Measurements from ENCODE around the gene LRP3.

DNA sequence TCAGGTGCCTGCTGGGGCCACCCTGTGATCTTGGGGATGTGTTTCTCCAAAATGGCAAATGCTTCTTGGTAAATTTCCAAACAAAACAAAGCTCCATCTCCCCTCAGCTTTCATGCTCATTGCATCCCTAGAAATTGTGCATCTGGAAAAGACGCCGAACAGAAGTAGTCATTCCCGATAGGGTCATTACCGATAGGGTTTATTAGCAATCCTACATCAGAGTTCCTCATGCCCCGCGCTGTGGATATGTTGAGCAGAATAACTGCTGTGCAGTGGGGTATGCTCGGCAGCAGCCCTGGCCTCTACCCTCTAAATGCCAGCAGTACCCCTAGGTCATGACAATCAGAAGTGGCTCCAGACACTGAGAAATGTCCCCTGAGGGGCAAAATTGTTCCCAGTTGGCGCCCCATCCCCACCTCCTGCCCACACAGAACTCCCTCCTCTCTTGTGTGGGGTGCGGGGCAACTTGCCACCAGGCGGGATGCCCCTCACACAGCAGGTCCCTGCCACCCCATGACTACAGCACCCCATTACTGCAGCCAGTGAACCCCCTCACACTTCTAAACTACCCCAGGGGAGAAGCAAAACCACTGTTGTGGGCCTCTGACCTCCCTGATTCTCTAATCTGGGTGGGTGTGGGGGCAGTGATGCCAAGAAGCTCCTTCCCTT, 44.5 kb downstream of the LRP3 start:
- TF ChIP-seq, protein P1, sequence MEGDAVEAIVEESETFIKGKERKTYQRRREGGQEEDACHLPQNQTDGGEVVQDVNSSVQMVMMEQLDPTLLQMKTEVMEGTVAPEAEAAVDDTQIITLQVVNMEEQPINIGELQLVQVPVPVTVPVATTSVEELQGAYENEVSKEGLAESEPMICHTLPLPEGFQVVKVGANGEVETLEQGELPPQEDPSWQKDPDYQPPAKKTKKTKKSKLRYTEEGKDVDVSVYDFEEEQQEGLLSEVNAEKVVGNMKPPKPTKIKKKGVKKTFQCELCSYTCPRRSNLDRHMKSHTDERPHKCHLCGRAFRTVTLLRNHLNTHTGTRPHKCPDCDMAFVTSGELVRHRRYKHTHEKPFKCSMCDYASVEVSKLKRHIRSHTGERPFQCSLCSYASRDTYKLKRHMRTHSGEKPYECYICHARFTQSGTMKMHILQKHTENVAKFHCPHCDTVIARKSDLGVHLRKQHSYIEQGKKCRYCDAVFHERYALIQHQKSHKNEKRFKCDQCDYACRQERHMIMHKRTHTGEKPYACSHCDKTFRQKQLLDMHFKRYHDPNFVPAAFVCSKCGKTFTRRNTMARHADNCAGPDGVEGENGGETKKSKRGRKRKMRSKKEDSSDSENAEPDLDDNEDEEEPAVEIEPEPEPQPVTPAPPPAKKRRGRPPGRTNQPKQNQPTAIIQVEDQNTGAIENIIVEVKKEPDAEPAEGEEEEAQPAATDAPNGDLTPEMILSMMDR (IDR thresholded peaks at IDR 0.05; ENCODE audit: low read length), result no peak
- no peak for TF ChIP-seq EZH2 (IDR thresholded peaks at IDR 0.05; ENCODE audit: borderline replicate concordance, low read length)
